Measurements from ENCODE around the gene SMIM32.

SMIM32 gene

DNA sequence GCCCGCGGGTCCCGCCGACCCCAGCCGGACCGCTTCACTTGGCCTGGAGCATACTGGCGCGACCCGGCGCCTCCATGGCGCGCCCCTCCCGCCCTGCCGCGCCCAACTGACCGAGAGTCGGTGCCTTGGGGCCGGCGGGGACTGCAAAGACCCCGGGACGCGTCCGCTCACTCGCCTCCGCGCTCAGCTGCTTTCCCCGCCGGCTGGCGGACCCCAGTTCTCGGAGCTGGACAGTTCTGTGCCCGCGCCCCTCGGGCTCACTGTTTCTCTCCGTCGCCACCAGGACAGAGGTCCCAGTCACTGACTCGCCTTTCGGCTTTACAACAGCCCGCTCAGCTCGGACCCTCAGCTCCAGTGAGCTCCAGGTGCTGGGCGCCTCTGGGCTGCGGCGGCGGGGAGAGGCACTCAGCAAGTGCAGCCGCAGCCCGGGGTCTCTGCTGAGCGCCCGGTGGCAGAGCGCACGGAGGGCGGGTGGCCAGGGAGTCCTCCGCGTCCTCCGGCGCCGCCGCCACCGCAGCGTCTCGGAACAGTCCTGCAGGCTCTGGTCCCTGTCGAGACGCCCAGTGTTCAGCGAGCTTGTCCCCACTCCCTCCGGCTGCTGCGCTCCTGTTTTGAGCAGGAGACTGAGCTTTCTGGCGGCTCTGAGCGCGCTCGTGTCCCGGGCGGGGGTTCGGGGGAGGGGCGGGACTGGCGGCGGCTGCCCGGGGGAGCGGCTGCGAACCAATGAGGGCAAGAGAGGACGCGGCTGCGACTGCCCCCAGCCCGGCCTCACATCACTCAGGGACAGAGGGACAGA, at the start of gene SMIM32:
TSS of gene SMIM32 (minus strand) at position 637 of the 796 bp plus-strand sequence. CDS start 638 bp downstream, outside the sequence.
- DNase-seq (ENCODE audit: low spot score) = peak; percentile 28

DNA sequence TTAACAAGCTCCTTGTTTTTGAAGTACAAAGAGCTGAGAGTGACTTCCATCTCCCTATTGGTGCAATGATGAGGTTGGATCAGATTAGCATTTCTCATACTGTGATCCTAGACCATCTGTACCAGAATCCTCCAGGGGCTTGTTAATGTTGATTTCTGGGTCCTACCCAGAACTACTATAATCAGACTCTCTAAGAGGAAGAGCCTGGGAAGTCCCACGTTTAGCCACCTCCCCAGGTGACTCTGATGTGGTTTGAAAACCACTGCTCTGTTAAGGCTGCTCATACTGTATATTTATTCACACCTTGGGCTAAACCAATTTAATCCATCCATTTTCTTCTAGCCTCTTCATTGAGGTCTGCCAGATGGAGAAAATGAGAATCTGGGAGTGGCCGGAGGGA, 49.6 kb upstream of the SMIM32 start:
- no peak for DNase-seq (ENCODE audit: low spot score)

DNA sequence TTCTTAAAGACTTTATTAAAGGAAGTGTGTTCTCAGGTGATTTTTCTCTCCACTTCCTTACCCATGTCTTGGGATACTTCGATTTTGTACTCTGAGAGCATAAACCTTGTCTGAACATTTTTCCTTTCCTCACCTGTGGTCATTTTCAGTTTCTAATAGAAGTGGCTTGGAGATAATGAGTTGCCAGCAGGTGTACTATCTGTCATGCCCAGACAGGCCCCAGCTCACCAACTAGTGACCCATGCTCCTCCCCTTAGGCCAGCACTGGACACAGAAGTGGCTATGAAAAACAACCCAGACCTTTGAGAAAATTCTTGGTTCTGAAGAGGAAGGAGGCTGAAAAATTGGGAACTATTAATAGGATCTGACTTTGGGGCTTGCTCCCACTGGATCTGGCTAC, 49.2 kb upstream of the SMIM32 start:
- DNase-seq (ENCODE audit: low spot score) = no peak

DNA sequence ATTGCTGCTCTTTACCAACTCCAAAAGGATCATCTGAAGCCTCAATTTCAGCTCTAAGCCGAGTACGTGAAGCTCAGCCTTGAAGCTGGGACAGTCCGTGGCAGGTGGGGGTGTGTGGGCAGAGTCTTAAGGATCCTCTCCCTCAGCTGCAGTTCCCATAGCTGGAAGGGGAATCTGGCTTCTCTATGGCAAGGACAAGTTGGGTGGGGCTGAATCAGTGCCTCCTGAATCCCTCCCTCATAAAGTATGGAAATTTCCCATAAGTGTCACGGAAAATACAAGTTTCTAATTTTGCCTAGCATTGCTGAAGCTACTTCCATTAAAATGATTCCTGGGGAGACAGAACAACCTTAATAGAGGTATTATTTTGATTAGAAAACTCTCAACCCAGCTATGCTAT, 47.9 kb upstream of the SMIM32 start:
- DNase-seq (ENCODE audit: low spot score) = no peak

DNA sequence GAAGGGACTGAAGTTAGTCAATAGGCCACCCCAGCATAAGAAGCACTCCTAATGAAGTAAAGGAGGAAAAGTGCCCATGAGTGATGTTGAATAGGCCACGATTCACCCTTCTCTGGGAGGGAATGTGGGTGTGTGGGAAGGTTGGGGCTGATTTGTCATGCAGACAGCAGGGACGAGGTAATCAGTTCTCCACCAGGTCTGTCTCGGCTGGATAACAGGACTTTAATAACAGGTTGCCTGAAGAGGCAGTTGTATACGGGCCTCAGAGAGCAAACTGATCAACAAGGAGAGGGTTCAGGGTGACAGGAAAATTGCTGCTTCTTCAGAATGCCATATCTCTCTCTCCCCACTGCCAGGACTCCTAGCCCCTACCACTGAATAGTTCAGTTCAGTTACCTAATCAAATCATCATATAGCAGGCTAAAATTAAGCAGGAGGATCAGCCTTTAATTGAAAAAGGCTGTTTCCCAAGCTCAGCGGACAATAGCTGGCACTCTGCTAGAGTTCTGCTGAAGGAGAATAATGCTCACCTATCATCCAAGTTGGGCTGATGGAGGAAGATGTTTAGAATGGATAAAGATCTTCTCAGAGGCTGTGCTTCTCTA, 43.6 kb upstream of the SMIM32 start:
- DNase-seq (ENCODE audit: low spot score) = no peak

DNA sequence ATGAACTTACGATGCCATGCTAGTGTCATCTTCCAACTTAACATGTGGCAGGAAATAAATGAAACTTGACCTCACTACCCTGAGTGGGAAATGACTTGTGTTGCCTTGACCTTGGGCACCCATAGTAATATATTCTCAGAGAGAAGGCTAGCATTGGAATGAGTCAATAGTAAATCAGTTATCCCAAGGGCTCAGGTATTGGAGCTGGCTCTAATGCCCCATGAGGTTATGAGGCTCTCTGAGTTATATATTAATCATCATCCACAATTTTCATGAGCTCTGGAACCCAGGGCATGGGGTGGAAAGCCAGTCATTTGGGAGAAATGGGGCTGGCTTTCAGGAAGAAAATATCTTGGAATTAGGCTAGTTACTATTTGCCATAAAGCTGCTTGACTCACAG, 42.4 kb upstream of the SMIM32 start:
- no peak for DNase-seq (ENCODE audit: low spot score)

DNA sequence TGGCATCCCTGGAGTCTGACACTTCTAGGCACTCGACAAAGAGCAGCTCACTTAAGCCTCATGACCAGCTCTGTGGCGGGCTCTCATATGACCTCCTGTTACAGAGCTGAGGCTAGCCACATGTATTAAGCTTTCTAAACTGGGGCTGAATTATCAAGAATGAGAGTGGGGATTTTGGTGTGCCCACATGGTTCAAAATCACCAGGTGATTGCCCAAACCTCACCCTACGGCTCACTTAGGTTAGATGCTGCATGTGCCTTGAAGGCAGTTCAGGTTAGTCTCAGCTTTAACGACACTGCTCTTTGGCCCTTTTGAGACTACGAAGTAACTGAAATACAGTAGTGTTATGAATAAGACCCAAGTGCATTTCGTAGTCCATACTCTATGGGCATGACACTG, 39.4 kb upstream of the SMIM32 start:
- DNase-seq (ENCODE audit: low spot score) = no peak

DNA sequence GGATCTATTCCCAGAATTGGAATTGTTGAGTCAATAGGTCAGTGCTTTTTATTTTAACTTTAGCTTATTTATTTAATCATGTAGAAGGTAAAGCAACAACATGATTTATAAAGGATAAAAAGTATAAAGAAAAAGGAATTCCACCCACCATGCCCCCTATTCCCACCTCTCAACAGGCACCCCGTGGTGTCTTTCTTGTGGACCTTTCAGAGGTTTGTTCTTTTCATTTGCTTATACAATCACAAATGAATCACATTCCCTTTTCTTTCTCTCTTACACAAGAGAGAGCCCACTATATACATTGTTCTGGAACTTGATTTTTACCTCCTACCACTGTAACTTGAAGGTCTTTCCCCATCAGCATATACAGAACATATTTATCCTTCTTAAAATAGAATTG, 37.2 kb upstream of the SMIM32 start:
- DNase-seq (ENCODE audit: low spot score) = no peak

DNA sequence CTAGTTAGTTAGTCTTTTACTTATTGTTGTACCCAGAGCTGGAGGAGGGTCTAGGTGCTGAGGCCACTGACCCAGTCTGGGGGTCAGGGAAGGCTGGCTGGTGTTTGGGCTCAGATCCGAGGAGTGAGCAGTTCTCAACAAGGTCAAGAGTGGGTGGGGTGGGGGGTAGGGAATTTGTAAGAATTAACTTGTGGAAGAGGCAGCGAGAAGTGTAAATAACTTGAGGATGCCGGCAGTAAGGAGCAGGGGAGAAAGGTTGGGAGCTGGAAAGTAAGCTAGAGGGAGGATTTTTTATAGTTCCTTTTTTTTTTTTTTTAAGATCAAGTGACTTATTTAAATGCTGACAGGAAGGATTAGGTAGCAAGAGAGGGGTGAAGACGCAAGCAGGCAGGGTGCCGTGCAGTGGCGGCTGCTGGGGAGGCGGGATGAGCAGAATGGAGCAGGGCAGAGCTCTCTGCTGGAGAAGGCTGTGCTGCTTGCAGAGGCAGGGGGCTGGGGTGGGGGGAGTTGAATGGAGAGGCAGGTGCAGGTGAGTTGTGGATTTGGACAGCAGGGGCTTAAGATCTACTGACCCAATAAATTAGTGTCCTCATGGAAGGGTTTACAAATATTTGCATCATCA, 35.3 kb upstream of the SMIM32 start:
- DNase-seq (ENCODE audit: low spot score) = no peak

DNA sequence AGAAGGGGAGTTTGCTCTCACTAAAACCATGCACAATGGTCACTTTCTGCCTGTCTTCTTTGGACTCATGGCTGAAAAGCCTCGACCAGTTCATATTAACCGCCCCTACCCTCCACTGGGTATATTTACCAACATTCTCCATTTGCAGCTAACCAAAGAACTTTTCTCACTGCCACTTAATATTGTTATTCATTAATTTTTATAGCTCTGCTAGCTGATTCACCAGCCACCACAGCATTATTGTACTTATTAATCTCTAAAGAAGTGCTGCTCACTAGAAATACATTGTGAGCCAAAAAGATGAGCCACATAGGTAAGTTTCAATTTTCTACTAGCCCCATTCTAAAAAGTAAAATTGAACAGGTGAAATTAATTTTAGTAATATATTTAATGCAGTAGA, 33.4 kb upstream of the SMIM32 start:
- no peak for DNase-seq (ENCODE audit: low spot score)

DNA sequence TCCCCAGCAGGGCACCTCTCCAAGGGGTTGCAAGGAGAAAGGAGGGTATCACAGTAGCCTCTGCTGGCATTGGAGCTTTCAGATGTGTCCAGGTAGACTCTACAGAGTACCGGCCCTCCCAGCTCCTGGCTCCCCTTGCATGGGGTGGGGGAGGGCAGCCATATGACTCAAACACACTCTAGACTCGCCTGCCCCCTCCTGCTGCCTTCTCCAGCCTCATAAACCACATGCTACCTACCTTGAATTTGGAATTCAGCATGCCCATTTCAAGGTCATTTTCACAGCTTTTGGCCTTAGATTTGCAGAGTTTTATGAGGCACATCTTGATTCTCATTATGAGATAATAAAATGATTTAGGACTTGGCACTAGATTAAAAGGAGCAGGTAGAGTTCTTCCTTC, 32.8 kb upstream of the SMIM32 start:
- DNase-seq (ENCODE audit: low spot score) = no peak

DNA sequence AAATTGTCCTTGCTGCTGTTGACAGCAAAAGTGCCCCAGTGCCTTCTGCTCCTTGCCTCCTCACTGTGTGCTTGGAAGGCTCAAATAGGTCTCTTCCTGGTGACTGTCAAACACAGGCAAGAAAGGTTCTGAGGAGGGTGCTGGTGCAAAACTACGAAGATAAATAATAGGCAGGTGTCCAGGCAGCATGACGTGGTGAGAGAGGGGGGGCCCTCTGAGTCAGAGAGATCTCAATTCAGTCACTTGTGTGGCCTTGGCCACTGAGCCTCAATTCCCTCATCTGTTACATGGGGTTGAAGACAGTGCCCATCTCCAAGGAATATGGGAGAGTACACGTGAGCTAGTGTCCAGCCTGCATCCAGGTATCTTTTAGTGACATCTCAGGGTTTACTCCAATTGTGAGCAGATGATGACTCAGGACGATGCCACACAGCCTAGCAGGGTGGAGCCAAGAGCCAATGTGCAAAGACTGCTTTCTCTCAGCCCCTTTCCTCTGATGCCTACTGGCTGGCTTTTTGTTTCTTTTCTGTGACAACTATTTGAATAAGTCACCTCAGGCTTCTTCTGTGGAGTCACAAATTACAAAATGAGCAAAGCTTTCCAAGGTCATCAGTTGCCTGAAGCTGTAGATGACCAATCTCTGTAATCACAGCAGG, 29.7 kb upstream of the SMIM32 start:
- no peak for DNase-seq (ENCODE audit: low spot score)

DNA sequence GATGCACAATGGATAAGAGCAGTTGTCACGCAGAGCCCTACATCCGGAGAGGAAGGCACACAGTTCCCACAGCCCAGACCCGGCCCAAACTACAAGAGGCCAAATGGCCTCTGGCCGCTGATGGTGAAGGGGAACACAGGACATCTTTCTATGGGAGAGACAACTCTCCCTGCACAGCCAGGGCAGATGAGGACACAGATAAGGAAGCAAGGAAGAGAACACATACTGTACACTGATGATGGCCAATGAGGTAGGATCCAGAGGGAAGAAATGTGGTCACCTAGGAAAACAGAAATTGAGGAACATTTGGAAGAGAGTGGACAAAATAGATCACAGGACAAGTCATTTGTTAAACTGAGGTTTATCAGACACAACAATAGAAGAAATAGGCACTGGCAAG, 28.4 kb upstream of the SMIM32 start:
- no peak for DNase-seq (ENCODE audit: low spot score)

DNA sequence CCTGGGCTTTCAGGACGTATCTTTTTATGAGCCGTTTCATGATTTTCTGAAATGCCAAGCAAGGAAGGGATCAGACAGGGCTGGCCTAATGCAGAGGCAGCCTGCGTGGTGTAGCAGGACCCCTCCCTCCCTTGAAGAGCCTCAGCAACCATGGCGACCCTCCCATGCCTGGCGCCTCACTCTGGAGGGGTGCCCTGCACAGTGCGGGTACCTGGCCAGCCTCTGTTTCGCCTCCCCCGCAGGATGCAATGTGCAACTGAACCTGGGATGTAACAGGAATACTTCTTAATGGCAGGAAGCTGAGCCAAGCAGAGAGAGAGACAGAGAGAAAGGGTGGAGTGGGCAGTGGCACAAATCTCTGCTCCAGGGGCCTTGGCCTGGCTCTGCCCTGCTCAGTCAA, 23.3 kb upstream of the SMIM32 start:
- DNase-seq (ENCODE audit: low spot score) = no peak

DNA sequence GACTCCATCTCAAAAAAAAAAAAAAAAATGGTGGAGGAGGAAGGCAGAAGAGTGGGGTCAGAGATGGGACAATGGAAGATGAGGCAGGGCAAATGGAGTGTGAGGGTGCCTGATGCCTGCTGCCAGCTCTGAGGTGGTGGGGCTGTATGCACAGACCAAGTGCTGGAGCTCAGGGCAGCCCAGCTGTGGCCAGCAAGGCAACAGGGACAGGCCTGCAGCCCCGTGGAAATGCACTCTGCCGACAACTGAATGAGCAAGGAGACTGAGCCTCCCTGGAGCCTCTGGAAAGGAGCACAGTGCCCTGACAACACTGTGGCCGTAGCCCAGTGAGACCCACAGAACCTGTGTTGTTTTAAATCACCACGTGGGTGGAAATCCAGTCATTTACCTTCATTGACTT, 22.9 kb upstream of the SMIM32 start:
- no peak for DNase-seq (ENCODE audit: low spot score)

DNA sequence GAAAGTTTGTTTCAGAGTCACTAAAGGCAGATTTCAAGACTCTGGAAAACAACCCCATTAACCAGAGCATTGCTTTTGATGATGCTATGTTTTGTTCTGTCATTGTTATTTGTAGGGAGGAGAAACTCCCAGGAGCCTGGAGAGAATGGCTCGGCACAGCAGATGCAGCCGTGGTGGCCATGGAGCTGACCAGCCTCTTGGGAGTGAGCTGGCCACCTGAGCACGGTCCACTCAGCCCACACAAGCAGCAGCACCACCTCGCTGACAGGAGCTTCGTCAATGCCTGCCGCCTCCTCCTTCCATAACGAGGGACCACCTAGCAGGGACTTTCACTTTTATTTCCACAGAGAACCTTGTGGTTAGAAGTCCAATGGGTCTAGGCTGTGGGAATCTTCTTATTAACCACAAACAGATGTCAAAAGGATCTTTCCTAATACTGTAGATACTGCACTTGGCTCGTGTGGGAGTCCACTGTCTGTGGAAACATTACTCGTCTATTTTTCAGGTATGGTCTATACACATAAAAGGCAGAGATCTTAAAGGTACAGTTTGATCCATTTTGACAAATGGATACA, 21.0 kb upstream of the SMIM32 start:
- DNase-seq (ENCODE audit: low spot score) = no peak

DNA sequence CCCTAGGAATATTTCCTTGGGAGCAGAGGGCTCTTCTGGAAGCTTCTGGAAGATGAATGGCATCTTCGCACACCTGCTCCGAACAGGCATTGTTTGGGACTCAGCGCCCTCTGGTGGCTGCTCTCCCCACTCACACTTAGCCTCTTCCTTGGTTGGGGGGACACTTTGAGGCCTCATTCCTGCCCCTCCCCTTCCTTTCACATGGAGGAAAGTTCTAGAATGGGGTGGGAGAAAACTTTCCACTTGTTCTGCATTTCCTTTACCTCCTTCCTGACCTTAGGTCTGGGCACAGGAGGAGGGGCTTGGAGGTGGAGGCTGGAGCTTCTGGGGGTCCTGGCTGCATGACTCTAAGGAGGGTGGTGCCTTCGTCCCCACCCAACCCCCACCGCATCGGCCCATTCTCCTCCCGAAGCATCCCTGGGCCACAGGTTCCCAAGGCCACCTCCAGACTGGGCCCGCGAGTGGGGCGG, 19.3 kb upstream of the SMIM32 start:
- peak; percentile 73 for DNase-seq (ENCODE audit: low spot score)

DNA sequence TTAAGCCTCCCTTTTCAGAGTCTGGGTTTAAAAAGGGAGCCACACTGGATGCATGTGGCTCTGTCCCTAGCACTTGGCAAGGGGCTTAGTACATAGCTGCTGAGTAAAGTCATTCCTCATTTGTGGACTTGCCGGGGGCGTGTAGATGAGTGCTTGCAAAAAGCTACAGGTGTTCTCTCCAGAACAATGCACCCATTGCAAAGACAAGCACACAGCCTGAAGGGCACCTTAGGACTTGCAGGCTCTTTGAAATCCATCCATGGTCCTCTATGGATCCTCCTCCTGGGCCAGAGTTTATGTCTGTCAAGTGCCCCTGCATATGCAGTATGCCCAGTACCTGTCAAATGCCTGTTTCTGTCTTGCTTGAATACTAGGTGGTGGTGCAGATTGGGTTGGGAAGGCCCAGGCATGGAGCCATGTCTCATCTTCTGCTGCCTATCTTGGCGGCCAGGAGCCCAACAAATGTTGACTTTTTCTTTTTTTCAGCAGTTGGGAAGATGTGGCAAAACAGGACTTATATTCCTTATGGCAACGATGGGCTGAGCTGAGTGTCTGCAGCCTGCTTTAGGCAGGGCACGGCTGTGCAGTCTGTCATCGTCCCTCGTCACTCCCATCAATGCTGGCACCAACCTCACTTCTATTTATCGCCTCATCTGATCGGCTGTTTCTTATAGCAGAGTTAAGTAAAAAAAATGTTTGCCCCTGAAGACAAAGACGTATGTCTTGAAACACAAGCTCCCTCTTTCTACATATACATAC, 18.5 kb upstream of the SMIM32 start:
- no peak for DNase-seq (ENCODE audit: low spot score)

DNA sequence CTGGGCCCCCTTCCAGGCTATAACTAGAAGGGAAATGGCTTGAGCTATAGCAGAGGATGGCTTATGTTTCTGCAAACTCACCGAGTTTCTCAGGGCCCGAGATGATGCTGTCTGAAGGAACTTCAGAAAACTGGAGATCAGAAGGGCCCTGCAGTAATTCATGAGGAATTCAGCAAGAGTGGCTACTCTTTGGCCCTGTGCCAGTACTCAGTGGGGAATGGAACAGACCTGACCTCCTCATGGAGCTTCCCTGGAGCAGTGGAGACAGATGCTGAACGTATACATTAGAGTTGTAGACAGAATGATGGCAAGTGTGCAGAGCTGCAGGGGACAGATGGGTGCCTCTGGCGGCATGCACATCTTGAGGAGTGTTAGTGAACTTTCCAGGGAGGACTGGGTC, 17.3 kb upstream of the SMIM32 start:
- DNase-seq (ENCODE audit: low spot score) = no peak

DNA sequence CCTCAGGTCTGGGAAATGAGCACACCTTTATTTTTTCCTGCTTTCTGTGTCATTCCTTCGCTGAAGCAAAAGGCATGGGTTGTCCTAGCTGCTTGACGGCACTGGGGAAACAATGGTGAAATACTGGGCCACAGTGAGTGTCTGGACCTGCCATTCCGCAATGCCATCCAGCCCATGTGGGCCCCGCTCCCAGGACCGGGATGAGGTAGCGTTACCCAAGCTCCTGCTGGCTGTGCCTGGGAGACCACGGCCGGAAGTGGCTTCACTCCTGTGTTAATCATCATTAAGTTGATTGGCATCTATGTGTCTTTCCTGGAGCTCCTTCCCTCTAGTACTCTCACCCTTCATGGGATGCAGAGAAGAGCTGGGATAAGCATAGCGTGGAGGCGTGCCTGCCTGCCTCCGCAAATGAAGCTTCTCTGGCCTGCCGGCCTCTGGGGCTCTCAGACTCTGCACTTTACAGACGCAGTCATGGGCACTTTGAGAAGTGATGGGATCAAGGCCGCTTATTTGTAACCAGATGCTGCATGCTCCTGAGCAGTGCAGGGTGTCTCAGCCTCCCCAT, 16.5 kb upstream of the SMIM32 start:
- no peak for DNase-seq (ENCODE audit: low spot score)

DNA sequence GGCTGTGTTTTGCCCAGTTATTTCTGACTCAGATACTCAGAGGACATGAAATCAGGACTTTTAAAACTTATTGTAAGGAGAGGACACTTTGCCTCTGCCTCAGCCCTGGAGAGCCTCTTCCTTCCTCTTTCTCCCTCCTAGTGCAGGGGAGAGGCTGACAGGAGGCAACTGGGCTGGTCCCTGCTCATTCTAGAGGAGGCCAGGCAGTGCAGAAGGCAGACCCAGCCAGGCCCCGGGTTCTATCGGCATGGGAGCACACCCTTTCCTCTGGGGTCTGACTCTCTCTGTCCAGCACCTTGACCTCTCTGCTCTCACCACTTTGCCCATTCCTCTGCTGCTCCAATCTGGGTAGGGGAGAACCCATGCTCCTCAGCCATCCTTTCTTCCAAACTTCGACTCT, 16.0 kb upstream of the SMIM32 start:
- DNase-seq (ENCODE audit: low spot score) = no peak
